Stimulated activated naive CD4-positive, alpha-beta T cell (primary cell): ENCODE results near the gene STX5.
"Not testable (repeated sequence)": the region's sequence is repeated elsewhere in the genome, so short reads cannot be mapped to it uniquely, and the experiment has no call there.

ENCODE experiments used
- DNase-seq, 6 experiments: peaks; one replicate each; lab custom pipeline; 2025; lab: John Stamatoyannopoulos, UW

The STX5 gene, protein sequence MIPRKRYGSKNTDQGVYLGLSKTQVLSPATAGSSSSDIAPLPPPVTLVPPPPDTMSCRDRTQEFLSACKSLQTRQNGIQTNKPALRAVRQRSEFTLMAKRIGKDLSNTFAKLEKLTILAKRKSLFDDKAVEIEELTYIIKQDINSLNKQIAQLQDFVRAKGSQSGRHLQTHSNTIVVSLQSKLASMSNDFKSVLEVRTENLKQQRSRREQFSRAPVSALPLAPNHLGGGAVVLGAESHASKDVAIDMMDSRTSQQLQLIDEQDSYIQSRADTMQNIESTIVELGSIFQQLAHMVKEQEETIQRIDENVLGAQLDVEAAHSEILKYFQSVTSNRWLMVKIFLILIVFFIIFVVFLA

DNA sequence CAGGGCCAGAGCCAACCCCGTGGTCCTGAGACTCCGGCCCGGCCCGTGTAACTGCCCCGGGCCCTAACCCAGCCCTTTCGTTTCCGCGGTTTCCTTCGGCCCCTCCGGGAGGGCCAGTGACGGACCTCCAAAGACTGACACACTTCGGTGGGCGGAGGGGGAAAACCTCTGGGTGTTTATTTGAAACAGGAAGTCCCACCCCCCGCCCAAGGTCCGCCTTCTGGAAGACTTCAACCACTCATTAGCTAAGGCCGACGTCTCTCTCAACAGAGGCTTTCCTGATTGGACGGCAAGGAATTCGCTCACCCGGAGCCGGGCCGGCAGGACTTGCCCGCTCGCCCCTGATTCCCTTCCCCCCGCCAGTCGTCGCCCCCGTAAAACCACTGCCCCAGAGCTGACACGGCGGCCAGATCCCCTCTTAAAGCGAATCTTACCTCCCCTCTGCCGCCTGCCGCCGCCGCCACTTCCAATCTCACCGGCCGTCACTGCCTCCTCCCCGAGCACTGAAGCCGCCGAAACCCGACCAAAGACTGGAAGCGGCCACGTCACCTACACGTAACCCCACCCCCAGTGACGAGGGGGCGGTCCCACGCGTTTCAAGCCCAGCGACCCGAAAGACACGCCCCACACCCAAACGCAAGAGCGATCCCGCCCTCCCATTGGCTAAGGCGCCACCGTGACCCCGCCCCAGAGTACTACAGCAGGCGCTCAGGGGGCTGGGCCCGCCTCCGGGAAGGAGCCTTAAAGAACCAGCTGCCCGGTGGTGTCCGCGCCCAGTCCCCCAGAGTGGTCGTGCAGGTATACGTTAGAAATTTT is at the start of gene STX5:
Gene STX5, minus strand, starts transcription at position 532 of the 816 bp plus-strand sequence. CDS start 808 bp downstream, outside the sequence.
- peak; percentile 99 to 100 (median 99) for DNase-seq

DNA sequence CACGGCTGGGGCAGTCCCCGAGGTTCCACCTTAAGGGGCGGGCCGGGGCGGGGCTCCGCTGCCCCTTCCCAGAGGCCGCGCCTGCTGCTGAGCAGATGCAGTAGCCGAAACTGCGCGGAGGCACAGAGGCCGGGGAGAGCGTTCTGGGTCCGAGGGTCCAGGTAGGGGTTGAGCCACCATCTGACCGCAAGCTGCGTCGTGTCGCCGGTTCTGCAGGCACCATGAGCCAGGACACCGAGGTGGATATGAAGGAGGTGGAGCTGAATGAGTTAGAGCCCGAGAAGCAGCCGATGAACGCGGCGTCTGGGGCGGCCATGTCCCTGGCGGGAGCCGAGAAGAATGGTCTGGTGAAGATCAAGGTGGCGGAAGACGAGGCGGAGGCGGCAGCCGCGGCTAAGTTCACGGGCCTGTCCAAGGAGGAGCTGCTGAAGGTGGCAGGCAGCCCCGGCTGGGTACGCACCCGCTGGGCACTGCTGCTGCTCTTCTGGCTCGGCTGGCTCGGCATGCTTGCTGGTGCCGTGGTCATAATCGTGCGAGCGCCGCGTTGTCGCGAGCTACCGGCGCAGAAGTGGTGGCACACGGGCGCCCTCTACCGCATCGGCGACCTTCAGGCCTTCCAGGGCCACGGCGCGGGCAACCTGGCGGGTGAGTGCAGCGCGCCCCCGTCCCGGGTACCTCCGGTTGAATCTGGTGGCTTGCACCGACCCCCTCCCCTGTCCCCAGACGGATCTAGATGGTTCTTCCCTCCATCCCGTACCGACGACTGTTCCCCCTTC is 49.1 kb upstream of the STX5 start, which contains the start of gene SLC3A2:
Gene SLC3A2, plus strand, starts transcription at position 94 of the 776 bp plus-strand sequence. Its CDS starts 128 bp downstream, at position 222.
- DNase-seq: peak; percentile 78 to 97 (median 88)

DNA sequence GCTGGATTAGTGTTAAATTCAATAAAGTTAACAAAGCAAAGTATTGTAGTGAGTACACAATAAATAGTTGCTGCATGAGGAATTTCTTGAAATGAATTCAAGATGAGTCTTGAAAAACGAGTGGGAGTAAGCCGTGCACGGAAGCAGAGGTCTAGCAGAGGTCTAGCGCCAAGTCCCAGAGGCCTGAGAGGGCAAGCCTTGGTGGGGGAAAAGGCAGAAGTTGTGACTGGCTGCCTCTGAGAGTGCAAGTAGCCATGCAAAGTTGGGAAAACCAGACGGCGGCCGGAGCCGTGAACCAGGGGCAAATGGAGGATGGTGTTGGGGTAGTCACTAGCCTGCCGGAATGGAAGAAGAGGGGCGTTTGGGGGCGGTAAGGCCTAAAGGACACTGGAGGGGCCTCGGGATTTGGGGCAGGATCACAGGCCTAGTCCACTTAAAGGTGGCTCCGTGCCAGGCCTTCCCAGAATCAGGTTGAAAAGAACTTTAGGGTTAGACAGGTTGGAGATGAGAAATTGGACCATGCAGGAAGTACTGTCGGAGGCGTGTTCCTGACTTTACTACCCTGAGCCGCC is 48.5 kb upstream of the STX5 start:
- no peak for DNase-seq

DNA sequence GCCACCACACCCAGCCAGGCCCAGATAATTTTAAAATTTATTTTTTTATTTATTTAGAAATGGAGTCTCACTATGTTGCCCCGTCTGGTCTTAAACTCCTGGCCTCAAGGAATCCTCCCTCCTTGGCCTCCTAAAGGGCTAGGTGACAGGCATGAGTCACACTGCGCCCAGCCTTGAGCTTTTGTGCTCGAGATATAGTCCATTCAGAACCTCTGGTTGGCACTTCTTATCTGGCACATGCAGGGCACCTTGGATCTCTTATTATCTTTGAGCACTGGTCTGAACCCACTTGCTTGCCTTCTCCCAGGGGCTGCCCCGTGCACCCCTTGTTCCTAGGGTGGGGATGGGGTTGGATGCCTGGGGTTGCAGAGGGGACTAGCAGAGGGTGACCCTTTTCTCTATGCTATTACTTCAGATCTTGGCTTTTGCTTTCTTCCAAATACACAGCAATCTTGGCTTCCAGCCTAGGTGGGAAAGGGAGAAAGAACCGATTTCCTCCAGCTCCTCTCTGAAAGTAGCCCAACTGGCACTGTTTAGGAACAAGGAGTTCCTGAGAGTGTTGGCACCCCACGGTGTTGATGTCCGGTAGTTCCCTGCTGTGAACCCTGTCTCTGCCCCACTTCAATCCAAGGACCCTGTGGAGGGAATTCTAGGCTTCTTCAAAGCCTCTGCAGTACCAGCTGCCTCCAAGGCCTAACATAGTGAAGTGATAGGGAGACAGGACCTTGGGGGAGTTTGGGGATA is 47.6 kb upstream of the STX5 start:
- no peak for DNase-seq

DNA sequence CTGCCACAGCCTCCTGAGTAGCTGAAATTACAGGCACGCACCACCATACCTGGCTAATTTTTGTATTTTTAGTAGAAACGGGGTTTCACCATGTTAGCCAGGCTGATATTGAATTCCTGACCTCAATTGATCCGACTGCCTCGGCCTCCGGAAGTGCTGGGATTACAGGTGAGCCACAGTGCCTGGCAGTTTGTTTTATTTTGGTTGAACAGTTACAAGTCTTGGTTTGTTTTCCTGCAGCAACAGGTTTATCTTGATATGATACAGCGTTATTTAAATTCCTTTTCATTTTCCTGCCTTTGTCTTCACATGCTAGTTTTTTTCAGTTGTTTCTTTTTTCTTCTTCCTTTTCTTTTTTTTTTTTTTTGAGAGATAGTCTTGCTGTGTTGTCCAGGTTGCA is 44.9 kb upstream of the STX5 start:
- DNase-seq: no peak

DNA sequence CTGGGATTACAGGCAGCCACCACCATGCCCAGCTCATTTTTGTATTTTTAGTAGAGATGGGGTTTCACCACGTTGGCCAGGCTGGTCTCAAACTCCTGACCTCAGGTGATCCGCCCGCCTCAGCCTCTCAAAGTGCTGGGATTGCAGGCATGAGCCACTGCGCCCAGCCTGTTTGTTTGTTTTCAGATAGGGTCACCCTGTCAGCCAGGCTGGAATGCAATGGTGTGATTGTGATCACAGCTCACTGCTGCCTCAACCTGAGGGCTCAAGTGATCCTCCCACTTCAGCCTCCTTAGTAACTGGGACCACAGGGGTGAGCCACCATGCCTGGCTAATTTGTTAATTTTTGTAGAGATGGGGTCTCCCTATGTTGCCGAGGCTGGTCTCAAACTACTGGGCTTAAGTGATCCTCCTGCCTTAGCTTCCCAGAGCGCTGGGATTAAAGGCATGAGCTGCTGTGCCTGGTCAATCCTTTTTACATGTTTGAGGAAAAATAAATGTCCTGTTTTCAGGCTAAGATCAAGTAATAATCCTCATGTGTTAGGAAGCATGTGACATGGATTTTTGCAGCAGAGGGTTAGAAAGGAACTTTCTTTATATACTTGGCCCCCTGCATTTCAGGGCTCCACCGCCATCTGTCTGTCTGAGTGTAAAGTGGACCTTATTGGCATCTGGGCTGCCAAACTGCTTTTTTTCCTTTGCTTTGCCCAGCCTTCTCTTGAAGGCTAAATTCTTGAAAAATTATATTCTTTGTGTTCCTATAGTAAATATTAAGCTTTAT is 44.0 kb upstream of the STX5 start:
- no peak for DNase-seq

DNA sequence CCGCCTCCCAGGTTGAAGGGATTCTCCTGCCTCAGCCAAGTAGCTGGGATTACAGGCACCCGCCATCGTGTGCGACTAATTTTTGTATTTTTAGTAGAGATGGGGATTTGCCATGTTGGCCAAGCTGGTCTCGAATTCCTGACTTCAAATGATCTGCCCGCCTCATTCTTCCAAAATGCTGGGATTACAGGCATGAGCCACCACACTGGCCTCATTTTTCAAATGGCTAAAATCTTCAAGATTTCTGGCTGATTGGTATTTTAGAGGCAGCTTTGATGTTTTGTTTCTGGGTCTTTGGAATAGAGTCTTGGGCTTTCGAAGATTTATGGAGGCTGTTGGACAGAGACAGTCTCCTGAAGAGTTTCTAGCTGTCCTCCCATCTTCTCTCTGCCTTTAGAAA is 43.0 kb upstream of the STX5 start:
- DNase-seq: no peak

DNA sequence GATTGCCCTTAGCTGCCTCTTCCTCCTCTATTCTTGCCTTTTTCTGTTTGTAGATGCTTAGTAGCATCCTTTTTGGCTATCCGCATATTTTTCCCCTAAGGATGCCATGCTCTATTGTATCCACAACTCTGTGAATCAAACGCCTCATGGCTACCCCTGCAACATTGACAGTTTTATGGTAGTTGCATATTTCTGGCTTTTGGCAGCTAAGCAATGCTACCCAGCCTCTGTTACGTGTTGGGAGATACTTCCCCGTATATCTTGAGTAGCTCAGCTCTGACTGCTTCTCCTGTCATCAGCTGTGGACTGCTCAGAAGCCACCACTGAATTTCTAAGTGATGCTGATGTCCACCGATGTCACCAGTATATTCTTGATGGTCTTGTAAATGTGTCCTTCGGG is 33.8 kb upstream of the STX5 start:
- DNase-seq: no peak

DNA sequence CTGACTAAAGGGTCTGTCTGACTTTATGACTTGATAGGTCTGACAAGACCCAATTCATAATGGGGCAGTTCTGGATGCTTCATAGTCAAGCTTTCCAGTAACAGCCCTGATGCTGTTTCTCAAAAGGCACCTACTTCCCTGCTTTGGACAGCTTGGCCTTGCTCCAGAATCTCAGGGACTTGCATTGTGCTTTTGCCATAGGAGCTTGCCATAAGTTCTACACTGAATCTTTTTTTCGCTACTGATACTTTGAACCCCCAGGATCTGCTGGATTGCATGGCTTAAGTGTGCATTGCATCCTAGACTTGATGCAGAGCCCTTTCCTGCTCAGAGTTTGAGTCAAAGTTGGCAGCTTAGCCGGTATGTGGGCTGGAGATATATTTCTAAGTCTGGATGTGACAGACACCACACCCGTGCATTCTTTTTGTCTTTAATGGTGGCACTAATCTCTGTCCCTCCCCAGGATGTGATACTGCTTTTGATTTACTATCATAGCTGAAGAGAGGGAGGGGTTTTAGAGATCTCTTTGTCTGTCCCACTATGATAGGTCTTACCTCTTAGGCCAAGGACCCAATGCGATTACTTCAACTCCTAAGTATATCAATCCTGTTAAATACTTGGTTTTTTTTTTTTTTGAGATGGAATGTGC is 32.0 kb upstream of the STX5 start:
- no peak for DNase-seq

DNA sequence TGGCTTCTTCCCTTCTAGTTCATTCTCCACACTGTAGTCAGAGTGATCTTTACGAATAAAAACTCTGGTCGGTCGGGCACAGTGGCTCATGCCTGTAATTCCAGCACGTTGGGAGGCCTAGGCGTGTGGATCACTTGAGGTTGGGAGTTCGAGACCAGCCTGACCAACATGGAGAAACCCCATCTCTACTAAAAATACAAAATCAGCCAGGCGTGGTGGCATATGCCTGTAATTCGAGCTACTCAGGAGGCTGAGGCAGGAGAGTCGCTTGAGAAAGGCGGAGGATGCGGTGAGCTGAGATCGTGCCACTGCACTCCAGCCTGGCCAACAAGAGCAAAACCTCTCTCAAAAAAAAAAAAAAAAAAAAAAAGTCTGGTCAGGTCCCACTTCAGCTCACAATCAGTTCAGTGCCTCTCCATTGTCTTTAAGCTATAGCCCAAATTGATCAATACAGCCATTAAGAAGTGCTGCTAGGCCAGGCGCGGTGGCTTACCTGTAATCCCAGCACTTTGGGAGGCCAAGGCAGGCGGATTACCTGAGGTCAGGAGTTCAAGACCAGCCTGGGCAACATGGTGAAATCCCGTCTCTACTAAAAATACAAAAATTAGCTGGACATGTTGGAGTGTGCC is 29.8 kb upstream of the STX5 start:
- DNase-seq: not testable (repeated sequence)

DNA sequence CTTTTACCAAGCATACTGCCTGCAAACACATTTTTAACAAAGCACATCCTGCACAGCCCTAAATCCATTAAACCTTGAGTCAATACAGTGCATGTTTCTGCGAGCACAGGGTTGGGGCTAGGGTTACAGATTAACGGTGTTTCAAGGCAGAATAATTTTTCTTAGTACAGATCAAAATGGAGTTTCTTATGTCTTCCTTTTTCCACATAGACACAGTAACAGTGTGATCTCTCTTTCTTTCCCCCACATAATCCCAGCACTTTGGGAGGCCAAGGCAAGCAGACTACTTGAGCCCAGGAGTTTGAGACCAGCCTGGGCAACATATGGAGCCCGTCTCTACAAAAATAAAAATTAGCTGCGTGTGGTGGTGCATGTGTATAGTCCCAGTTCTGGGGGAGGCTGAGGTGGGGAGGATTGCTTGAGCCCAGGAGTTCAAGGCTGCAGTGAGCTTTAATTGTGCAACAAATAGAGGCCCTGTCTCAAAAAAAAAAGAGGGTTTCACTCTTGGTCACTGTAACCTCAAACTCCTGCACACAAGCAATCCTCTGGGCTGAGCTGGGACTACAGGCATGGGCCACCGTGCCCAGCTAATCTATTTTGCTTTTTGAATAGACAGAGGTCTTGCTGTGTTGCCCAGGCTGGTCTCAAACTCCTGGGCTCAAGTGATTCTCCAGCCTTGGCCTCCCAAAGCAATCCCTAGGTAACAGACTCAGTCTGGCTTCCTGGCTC is 29.1 kb upstream of the STX5 start:
- no peak for DNase-seq

DNA sequence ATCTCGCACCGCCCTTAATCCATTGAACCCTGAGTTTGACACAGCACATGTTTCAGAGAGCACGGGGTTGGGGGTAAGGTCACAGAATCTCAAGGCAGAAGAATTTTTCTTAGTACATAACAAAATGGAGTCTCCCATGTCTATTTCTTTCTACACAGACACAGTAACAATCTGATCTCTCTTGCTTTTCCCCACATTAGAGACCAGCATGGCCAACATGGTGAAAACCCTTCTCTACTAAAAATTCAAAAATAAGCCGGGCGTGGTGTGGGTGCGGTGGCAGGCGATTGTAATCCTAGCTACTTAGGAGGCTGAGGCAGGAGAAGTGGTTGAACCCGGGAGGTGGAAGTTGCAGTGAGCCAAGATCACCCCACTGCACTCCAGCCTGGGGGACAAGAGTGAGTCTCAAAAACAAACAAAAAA is 27.4 kb upstream of the STX5 start:
- DNase-seq: not testable (repeated sequence)

DNA sequence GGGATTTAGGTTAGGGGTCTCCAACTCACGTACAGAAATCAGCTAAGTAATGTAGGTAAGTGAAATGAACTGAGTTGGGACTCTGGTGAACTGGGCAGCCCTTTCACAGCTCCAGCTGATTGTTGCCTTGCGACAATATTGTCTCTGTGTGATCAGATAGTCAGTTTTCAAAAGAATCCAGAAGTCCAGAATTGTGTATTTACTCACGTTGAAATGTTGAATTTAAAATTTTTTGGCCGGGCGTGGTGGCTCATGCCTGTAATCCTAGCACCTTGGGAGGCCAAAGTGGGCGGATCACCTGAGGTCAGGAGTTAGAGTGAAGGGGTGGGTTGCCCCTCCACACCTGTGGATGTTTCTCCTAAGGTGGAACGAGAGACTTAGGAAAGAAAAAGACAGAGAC is 26.4 kb upstream of the STX5 start:
- no peak for DNase-seq

DNA sequence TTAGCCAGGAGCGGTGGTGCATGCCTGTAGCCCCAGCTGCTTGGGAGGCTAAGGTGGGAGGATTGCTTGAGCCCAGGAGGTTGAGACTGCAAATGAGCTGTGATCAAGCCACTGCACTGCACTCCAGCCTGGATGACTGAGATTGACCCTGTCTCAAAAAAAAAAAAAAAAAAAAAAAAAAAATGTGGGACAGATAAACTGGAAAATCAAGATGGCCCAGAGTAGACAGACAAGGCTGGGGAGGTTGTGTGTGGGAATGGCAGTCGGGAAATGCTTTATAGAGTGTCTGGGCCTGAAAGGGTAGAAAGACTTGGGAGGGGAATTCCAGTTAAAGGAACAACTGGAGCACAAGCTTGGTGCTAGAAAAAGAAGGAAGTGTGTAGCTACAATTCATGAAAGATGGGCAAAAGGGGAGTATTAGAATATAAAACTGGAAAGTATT is 25.7 kb upstream of the STX5 start:
- no peak for DNase-seq

DNA sequence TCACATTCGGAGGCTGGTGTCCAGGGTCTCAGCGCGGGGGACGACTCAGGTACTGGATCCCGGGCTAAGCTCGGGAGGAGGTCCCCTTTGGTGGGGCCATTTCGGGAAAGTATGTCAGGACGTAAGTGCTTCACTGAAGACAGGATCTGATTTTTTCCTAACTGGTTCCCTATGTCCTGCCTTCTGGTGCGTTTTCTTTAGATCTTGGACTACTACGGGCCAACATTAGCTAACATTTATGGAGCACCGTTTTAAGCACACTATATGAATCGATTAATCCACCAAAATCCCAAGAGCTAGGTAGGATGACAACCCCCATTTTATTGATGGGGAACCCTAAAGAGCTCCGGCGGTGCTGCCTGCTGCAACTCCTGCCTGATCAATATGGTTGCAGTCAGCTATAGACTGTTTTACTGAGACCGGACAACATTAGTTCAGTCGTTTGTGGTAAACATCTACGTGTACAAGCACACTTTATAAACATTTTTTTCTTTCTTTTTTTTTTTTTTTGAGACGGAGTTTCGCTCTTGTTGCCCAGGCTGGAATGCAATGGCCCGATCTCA is 24.6 kb upstream of the STX5 start:
- DNase-seq: no peak

DNA sequence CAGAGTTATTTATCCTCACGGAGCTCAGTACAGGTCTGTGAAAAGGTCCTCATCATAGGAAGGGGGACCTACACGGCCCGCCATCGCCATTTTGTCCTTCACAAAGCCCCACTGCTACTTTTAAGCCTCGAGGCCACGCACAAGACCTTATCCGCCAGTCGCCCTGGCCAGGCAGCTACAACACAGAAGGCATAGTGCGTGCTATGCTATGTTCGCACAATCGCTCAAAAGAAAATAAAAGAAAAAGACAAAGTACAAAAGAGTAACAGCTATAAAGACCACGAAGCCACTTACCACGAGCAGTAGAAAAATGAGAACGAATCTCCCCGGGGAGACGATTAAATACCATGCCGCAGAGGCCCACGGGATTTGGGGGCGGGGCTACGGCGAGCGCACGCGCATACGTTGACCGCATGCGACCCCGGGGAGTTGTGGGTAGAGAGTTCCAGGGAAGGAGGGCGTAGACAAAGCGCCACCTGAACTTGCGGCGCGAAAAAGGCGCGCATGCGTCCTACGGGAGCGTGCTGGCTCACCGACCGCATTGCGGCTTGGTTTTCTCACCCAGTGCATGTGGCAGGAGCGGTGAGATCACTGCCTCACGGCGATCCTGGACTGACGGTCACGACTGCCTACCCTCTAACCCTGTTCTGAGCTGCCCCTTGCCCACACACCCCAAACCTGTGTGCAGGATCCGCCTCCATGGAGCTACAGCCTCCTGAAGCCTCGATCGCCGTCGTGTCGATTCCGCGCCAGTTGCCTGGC is 23.9 kb upstream of the STX5 start:
- DNase-seq: peak; percentile 95 to 99 (median 98)

DNA sequence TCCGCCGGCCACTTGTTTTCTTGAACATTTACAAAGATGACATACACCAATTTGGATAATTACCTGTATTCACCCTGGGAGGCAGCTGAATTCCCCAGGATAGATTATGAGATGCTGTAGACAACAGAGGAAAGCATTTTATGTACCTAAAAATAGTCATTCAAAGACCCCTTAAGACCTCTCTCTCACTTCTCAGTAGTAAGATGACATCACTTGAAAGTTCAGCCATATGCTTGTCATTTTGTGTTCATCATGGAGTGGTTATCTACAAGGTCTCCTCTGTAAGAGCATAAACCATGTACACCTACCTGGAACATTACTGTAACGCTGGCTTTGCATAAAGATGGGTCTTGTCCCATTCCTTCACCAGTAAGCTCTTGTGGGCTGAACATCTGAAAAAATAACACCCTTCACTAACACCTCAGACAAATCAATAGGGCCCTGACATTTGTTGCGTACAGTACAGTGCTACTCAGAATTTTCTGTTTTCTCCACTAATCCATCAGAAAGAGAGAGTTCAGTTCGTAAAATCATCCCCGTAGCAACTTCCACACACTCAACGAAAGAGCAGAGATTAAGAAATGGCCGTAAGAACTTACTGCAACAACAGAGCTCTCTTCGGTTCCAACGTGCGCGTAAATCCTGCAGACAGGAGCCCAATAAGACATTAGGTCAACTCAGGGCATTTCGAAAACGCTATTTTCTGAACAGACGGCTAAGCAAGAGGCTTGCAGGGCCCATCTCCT is 23.1 kb upstream of the STX5 start:
- DNase-seq: peak in 1 of 6 experiments; percentile 51
